HAP-1 (cell line): ENCODE results near the gene ACSBG1.

Experiments used
- DNase-seq, 2 experiments: peaks; one replicate each; pipeline ENCODE4 v3.0.0-alpha.2; 2016 to 2020; ENCODE audit warnings: low spot score in 2 of 2
- H3K27me3 ChIP-seq: fragments of 250-450 bp; sonication (Bioruptor Pico); 2 replicates; pipeline ENCODE4 v1.5.1; 2020; ENCODE audit warnings: low read depth, mild to moderate bottlenecking, moderate library complexity
- H3K36me3 ChIP-seq: fragments of 250-450 bp; sonication (Bioruptor Pico); replicated peaks from 2 replicates; pipeline ENCODE4 v1.5.1; 2020; ENCODE audit warnings: mild to moderate bottlenecking
- H3K4me1 ChIP-seq: fragments of 250-450 bp; sonication (Bioruptor Pico); 2 replicates; pipeline ENCODE4 v1.5.1; 2020; ENCODE audit warnings: mild to moderate bottlenecking
- H3K4me3 ChIP-seq: fragments of 250-450 bp; sonication (Bioruptor Pico); 2 replicates; pipeline ENCODE4 v1.5.1; 2020; ENCODE audit warnings: mild to moderate bottlenecking, moderate library complexity
- H3K9me3 ChIP-seq: fragments of 250-450 bp; sonication (Bioruptor Pico); 2 replicates; pipeline ENCODE4 v1.5.1; 2020; ENCODE audit warnings: mild to moderate bottlenecking, moderate library complexity
- in situ Hi-C: fragments of 300-500 bp; cut with MboI; formaldehyde crosslinking; loops from 3 replicates; pipeline ENCODE4 v1.14.3; 2020; ENCODE audit warnings: low sequenced_read_pairs, inconsistent platforms, mixed read lengths

ACSBG1 gene

DNA sequence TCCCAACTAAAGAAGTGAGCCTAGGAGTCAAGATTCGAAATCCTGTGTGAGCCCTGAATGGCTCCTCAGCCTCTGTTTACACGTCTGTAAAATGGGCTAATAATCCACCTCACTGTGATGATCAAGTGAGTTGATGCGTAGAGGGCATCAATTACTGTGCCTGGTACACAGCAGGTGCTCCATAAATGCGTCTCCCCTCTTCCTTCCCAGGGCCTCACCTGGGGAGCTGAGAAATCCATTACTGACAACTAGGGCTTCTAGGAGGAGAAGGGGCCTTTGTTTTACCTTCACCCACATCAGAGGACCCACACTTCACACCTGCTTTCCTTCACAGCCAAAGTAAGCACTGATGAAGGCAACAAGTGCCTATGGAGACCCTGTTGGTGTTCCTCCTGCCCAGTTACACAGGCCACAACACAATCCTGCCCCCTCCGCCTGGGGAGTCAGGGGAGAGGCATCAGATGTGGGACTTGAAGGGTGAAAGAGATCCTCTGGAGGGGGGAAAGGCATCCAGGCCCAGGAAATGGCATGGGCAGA, 104.5 kb downstream of the ACSBG1 start:
- H3K4me1 ChIP-seq = peaks cover 15% of the 10 kb centered on the region
- H3K27me3 ChIP-seq = no peaks in the 10 kb centered on the region
- DNase-seq = no peak
- no peaks in the 10 kb centered on the region for H3K9me3 ChIP-seq
- H3K36me3 ChIP-seq = no peaks in the 10 kb centered on the region
- in situ Hi-C loops = no loop called here
- no peak overlapping the region for H3K4me3 ChIP-seq

DNA sequence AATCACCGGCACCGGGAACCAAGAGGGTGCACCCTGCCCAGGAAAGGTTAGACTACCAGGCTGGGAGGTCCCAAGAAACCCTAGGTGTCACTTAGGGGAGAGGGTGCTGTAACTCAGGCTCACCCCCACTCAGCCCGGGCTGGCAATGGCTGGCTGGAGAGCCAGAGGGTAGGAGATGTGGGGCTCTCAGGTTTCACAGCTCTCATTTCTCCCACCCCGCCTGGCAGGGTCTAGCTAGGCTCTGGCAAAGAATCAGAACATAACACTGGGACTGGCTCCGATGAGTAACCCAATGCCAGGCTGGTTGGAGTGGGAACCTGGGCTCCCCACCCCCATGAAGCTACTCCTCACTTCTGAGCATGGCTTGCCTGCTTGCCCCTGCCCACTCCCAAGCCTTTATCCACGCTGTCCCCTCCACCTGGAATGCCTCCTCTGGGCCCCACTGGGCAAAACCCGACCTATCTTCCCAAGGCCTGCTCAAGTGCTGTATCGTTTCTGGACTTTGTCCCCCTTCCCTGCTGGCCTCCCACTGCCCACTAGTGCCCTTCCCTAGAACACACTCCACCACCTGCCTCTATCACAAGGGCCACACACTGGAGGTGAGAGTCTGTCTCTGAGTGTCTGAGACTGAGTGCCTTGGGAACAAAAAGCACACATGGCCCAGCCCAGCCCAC, 105.2 kb downstream of the ACSBG1 start:
- in situ Hi-C loops = no loop called here
- DNase-seq = no peak

DNA sequence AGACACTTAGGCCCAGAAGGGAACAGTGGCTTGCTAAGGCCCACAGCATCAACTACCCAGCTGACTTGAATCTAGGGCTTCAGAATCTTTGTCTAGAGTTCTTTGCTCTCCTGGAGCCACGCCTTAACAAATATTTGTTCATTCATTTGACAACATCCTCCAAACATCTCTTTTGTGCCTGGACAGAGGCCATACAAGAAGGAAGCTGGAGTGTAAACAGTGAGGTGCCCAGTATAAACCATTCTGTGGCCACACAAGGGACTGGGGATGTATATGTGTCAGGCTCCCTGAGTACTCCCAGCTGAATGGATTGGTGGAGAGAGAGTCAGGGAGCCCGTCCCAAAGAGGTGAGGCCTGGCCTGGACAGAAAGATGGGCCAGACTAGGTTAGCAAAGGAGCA, 106.5 kb downstream of the ACSBG1 start:
- no peaks in the 10 kb centered on the region for H3K9me3 ChIP-seq
- peaks cover 15% of the 10 kb centered on the region for H3K4me1 ChIP-seq
- in situ Hi-C loops = no loop called here
- no peaks in the 10 kb centered on the region for H3K27me3 ChIP-seq
- no peak for DNase-seq
- no peak overlapping the region for H3K4me3 ChIP-seq
- no peaks in the 10 kb centered on the region for H3K36me3 ChIP-seq

More for the DNA sequence above, 105.2 kb downstream of the ACSBG1 start:
- no peaks in the 10 kb centered on the region for H3K36me3 ChIP-seq
- no peak overlapping the region for H3K4me3 ChIP-seq
- H3K4me1 ChIP-seq = peaks cover 15% of the 10 kb centered on the region
- H3K9me3 ChIP-seq = no peaks in the 10 kb centered on the region
- H3K27me3 ChIP-seq = no peaks in the 10 kb centered on the region

GRCh38 chr15:78125267-78125666, 109.1 kb downstream of the ACSBG1 start:
- Histone ChIP-seq H3K27me3 (no peaks in the 10 kb centered on the region), H3K4me1 (no peaks in the 10 kb centered on the region)
- in situ Hi-C loops = no loop called here

GRCh38 chr15:78120523-78120922, 113.8 kb downstream of the ACSBG1 start:
- no peak for DNase-seq
- H3K4me3 ChIP-seq = no peak overlapping the region
- no peaks in the 10 kb centered on the region for H3K9me3 ChIP-seq
- no peaks in the 10 kb centered on the region for H3K36me3 ChIP-seq
- H3K27me3 ChIP-seq = no peaks in the 10 kb centered on the region
- in situ Hi-C loops = no loop called here
- peaks cover 8% of the 10 kb centered on the region for H3K4me1 ChIP-seq

More at GRCh38 chr15:78125267-78125666, 109.1 kb downstream of the ACSBG1 start:
- H3K9me3 ChIP-seq = no peaks in the 10 kb centered on the region
- no peak for DNase-seq
- no peak overlapping the region for H3K4me3 ChIP-seq
- H3K36me3 ChIP-seq = no peaks in the 10 kb centered on the region
